Stomach (tissue), 4 donors: Measurements from ENCODE around the gene VGLL4.

Experiments used
- CTCF ChIP-seq, 7 experiments: fragments of 450-650 bp in 4 of 7; fragments of 200-600 bp in 3 of 7; sonication (generic) in 3 of 7; IDR thresholded peaks; one replicate each; pipeline ENCODE4 v1.5.1; 2016 to 2019; ENCODE audit warnings: antibody characterized with exemption in 7 of 7, control low read depth in 2 of 7, mild to moderate bottlenecking in 1 of 7
- EP300 ChIP-seq: sonication (generic); formaldehyde crosslinking; IDR thresholded peaks from one replicate; pipeline ENCODE4 v1.6.1; 2017; ENCODE audit warnings: antibody characterized with exemption
- POLR2A ChIP-seq, 4 donors: fragments of 450-650 bp; IDR thresholded peaks; one replicate each; pipeline ENCODE4 v1.6.1; 2016; ENCODE audit warnings: antibody characterized with exemption in 4 of 4, control low read depth in 2 of 4, mild to moderate bottlenecking in 1 of 4, moderate library complexity in 1 of 4
- POLR2AphosphoS5 ChIP-seq, 3 donors: sonication (generic); formaldehyde crosslinking; IDR thresholded peaks; one replicate each; pipeline ENCODE4 v1.6.1; 2016; ENCODE audit warnings: antibody characterized with exemption in 3 of 3

- TF ChIP-seq POLR2AphosphoS5 (IDR thresholded peaks at IDR 0.05) (no peak), CTCF (IDR thresholded peaks at IDR 0.05) (no peak), POLR2A (IDR thresholded peaks at IDR 0.05) (no peak), EP300 (no peak)
Observed at GRCh38 chr3:11507719-11508118, 136.0 kb downstream of the VGLL4 start.
